LNCAP (cell line): Measurements from ENCODE around the gene COMT.
A peak's percentile ranks its signal among the peaks of the same experiment; 100 is the strongest.

Experiments
- CTCF ChIP-seq: fragments of 450-650 bp; IDR thresholded peaks from 2 replicates; pipeline ENCODE4 v1.5.1; 2017; ENCODE audit warnings: mild to moderate bottlenecking

Gene COMT

GRCh38 chr22:19904174-19904856 is 37.3 kb upstream of the COMT start:
- TF ChIP-seq CTCF, result no peak

GRCh38 chr22:19904935-19905334 is 36.6 kb upstream of the COMT start:
- TF ChIP-seq CTCF, result no peak

GRCh38 chr22:19905347-19906276 is 36.0 kb upstream of the COMT start:
- no peak for TF ChIP-seq CTCF

- TF ChIP-seq CTCF, result peak; percentile 82
These were observed 32.0 kb upstream of the COMT start for GRCh38 chr22:19909350-19910179.

GRCh38 chr22:19910180-19910744 is 31.3 kb upstream of the COMT start:
- TF ChIP-seq CTCF, result no peak; the same call in 1 of the 2 replicates

GRCh38 chr22:19911540-19912270 is 29.9 kb upstream of the COMT start:
- no peak for TF ChIP-seq CTCF
